Thyroid gland (tissue), 4 donors: ENCODE results near the gene AGR3. TPM values are rescaled to one million over a fixed set of nuclear protein-coding genes. Genes with fewer than 3 reads are reported as not detected.

ENCODE experiments used
- DNase-seq, 2 donors: peaks; one replicate each; pipeline ENCODE4 v3.0.0-alpha.2; 2019
- H3K27ac ChIP-seq, 3 donors: fragments of 200-600 bp; sonication (generic); 1 replicate in 2 of 3; 2 replicates in 1 of 3; pipeline ENCODE4 v1.5.1; 2016 to 2019; ENCODE audit warnings: mild to moderate bottlenecking in 1 of 3, moderate library complexity in 1 of 3
- H3K27me3 ChIP-seq: fragments of 200-600 bp; sonication (generic); one replicate; pipeline ENCODE4 v1.5.1; 2019
- H3K36me3 ChIP-seq, 2 donors: fragments of 200-600 bp; sonication (generic); one replicate each; pipeline ENCODE4 v1.5.1; 2016 to 2019
- H3K4me1 ChIP-seq, 2 donors: fragments of 200-600 bp; sonication (generic); one replicate each; pipeline ENCODE4 v1.5.1; 2017 to 2019
- H3K4me3 ChIP-seq, 3 donors: fragments of 200-600 bp; sonication (generic); replicated peaks in 1 of 3; 1 replicate in 2 of 3; 2 replicates in 1 of 3; pipeline ENCODE4 v1.5.1; 2016; ENCODE audit warnings: mild to moderate bottlenecking in 1 of 3
- H3K9me3 ChIP-seq: fragments of 200-600 bp; sonication (generic); one replicate; pipeline ENCODE4 v1.5.1; 2017
- POLR2A ChIP-seq, 2 donors: fragments of 450-650 bp; IDR thresholded peaks; one replicate each; pipeline ENCODE4 v1.6.1; 2017; ENCODE audit warnings: antibody characterized with exemption in 2 of 2, mild to moderate bottlenecking in 2 of 2, moderate library complexity in 1 of 2
- WGBS, 2 donors: methylation state at CpG; one replicate each; pipeline ENCODE4 v1.1.5; 2017; 5-methylcytosine and 5-hydroxymethylcytosine counted together
- intact Hi-C: fragments of 100-400 bp; cut with DNase I; formaldehyde crosslinking; loops from one replicate; pipeline ENCODE4 v1.15.1; 2023
- small RNA-seq: library from RNA; depleted of rRNA; stranded (forward); fragments of <200 nt; gene quantifications from one replicate; pipeline ENCODE3, GENCODE V24; 2016
- total RNA-seq, 4 donors: library from RNA; depleted of rRNA; stranded (reverse); fragments of >200 nt; gene quantifications; one replicate each; pipeline ENCODE4 v1.2.3, GENCODE V29; 2016
- TF ChIP-seq, protein P1 (sequence below), 6 experiments: fragments of 200-600 bp in 3 of 6; fragments of 450-650 bp in 3 of 6; sonication (generic) in 3 of 6; IDR thresholded peaks; one replicate each; pipeline ENCODE4 v1.5.1; 2016 to 2019; ENCODE audit warnings: antibody characterized with exemption in 6 of 6, mild to moderate bottlenecking in 2 of 6, inconsistent platforms in 1 of 6, moderate library complexity in 1 of 6

Gene AGR3
- total RNA-seq, 4 donors from 2014 or later: 1.9 to 7.5 TPM; not detected in 2

DNA sequence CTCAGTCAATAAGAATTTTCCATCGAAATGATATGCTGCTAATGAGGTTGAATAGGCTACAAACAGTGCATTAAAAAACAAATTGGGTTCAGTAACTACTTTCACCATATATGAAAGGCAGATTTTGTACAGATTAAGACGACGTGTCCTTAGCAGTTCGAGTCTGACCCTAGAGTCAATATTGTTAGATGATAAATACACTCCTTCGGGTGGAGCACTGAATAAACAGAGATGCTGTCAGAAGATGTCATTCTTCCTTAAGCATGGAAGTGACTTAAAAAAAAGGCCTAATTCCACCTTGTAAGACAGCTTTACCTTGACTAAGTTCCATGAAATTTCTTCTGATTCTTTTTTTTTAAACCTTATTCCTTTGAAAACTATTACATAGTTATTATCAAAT, 71.2 kb downstream of the AGR3 start:
- Histone ChIP-seq H3K4me1 (no peaks in the 10 kb centered on the region), H3K36me3 (no peaks in the 10 kb centered on the region), H3K27me3 (no peaks in the 10 kb centered on the region), H3K4me3 (no peak overlapping the region), H3K9me3 (no peaks in the 10 kb centered on the region), H3K27ac (no peak overlapping the region)
- WGBS, 2 donors: 70 to 76% methylated on average over 5 of the region's 5 CpGs
- intact Hi-C loops: no loop called here
- DNase-seq: no peak
- TF ChIP-seq POLR2A (IDR thresholded peaks at IDR 0.05): no peak
- TF ChIP-seq, protein P1, sequence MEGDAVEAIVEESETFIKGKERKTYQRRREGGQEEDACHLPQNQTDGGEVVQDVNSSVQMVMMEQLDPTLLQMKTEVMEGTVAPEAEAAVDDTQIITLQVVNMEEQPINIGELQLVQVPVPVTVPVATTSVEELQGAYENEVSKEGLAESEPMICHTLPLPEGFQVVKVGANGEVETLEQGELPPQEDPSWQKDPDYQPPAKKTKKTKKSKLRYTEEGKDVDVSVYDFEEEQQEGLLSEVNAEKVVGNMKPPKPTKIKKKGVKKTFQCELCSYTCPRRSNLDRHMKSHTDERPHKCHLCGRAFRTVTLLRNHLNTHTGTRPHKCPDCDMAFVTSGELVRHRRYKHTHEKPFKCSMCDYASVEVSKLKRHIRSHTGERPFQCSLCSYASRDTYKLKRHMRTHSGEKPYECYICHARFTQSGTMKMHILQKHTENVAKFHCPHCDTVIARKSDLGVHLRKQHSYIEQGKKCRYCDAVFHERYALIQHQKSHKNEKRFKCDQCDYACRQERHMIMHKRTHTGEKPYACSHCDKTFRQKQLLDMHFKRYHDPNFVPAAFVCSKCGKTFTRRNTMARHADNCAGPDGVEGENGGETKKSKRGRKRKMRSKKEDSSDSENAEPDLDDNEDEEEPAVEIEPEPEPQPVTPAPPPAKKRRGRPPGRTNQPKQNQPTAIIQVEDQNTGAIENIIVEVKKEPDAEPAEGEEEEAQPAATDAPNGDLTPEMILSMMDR (IDR thresholded peaks at IDR 0.05): no peak

DNA sequence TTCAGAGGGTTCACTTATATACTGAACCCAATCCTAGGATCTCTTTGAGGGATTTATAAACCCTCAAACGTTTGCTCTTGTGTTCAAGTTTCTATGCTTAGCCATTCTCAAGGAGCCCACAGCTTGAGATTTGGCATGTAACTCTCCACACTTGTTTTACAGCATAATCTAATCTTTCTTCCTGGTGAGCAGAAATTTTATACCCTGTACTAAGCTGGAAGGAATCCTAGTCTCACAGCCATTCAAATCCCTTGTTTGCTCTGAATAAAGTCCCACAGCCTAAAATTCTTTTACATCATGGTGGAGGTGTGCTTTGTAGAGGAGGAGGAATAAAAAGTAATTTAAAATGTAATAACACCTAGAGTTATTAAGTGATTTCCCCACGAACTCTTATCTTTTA, 71.7 kb downstream of the AGR3 start:
- Histone ChIP-seq H3K4me3 (no peak overlapping the region), H3K27me3 (no peaks in the 10 kb centered on the region), H3K27ac (no peak overlapping the region), H3K4me1 (no peaks in the 10 kb centered on the region), H3K9me3 (no peaks in the 10 kb centered on the region), H3K36me3 (no peaks in the 10 kb centered on the region)
- intact Hi-C loops: no loop called here
- TF ChIP-seq, protein P1 (IDR thresholded peaks at IDR 0.05): no peak
- no peak for TF ChIP-seq POLR2A (IDR thresholded peaks at IDR 0.05)
- WGBS, 2 donors: 75 to 78% methylated on average over 2 of the region's 2 CpGs
- DNase-seq: no peak

Small RNAs within 50 kb of the gene (small RNA-seq; reads per million reads assigned to genes)
- gene AC098592.2: not detected

Other genes starting within 250 kb of the AGR3 start
- gene ANKMY2, start 236.2 kb downstream of the AGR3 start, total RNA-seq: 10 to 100 TPM; 21.2 to 35.1 (median 23.9) TPM
- gene BZW2, start 235.8 kb downstream of the AGR3 start, total RNA-seq: 10 to 100 TPM; 63.0 to 69.0 (median 66.8) TPM
- 10 to 100 TPM; 16.8 to 31.1 (median 28.2) TPM for gene TSPAN13, start 128.2 kb downstream of the AGR3 start, total RNA-seq
- 10 to 100 TPM in 1 of 4 donors, 1 to 10 TPM in 2, not detected in 1; 2.6 to 23.9 (median 4.1) TPM for gene AGR2, start 77.0 kb downstream of the AGR3 start, total RNA-seq